ENCODE measurements around the gene DDX20.
"Not testable (repeated sequence)": the region's sequence is repeated elsewhere in the genome, so short reads cannot be mapped to it uniquely, and the experiment has no call there.

Gene DDX20

DNA sequence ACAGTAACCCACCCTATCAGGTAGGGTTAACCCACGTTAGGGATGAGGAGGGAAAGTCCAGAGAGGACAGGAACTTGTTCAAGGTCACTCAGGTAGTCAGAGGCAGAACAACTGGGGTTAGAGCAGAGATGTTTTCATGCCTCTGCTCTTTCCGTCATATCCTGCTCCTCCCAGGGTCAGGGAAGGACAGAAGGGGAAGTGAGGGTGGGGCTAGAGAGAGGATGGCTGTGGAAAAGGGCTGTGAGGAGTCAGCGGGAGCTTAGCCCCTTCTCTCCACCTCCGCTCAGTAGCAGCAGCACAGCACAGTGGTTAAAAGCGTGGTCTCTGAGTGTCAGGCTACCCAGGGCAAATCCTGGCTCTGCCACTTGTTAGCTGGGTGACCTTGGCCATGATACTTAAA is 36.5 kb downstream of the DDX20 start:
- DNase-seq (ENCODE audit: low read depth), result no peak

DNA sequence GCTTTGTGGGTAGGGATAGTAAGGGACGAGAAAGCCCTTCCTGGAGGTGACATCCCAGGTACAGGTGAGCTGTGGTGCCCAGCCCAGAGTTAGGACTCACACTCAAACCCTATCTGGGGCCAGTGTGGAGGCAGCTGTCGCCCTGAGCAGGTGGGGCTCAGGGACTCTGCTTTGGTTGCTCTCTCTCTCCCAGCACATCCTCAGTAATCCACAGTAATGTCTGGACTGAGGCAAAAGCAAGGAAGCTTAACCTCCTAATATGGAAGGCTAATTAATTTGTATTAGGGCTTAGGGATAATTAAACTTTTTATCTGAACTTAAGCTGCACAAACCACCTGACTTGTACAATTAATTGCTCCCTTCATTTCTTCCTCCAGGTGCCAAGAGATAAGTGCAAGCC is 38.2 kb downstream of the DDX20 start:
- DNase-seq (ENCODE audit: low read depth), result no peak

GRCh38 chr1:111795401-111795800 is 39.7 kb downstream of the DDX20 start:
- no peak for DNase-seq (ENCODE audit: low read depth)

DNA sequence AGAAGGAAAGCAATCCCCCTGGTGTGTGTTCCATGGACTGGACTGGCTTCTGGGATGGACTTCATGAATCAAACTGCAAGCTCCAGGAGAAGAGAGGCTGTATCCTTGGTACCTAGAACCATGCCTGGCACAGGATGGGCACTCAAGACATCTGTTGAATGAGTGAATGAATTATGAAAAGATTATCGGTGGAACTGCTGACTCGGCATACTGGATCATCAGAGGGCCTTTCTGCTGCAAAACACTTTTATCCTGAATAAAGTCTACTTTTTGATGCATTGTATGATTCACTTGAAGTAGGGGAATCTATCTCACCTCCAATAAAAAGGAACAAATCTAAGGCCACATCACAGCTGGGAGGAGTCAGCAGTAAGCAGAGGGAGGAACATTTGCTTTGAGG is 42.9 kb downstream of the DDX20 start:
- DNase-seq (ENCODE audit: low read depth), result no peak

GRCh38 chr1:111799722-111800121 is 44.0 kb downstream of the DDX20 start:
- DNase-seq (ENCODE audit: low read depth), result not testable (repeated sequence)

- DNase-seq (ENCODE audit: low read depth), result no peak
Measured at GRCh38 chr1:111801071-111801850, 45.6 kb downstream of the DDX20 start.

GRCh38 chr1:111802110-111802509 is 46.4 kb downstream of the DDX20 start:
- no peak for DNase-seq (ENCODE audit: low read depth)

DNA sequence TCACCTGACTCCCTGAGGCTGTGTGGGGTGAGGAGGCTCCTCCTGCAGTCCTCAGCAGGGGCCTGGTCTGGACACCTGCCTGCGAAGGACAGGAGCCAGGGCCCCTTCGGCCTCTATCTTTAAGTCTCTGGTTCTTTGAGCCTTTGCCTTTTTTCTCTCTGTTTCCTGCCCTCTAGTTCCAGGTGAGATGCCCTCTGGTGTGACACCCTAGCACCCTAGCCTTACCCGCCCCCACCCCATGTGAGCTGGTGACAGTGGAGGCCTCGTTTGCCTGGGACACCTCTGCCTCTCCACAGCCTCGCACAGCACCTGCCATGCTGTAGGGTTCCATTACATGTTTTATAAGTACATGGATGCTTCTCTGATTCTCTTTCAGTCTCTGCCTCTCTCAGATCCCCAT is 47.3 kb downstream of the DDX20 start:
- DNase-seq (ENCODE audit: low read depth), result no peak

DNA sequence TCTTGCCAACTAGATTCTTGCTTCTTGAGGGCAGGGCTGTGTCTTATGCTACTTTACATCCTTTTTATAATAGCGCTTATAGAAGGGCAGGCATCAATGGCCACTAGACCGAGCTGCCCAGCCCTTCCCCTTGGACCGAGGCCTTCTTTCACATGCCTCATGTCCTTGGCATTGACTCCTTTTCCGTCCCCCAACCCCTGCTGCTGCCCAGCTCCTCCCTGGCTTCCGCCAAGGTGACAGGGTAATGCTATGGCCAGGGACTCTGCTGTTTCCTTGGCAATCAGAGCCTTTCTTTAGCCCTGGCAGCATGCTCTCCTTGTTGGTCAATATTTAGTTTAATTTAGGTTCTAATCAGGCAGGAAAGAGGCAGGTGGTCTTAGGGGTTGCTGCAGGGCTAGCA is 48.2 kb downstream of the DDX20 start:
- no peak for DNase-seq (ENCODE audit: low read depth)

- no peak for DNase-seq (ENCODE audit: low read depth)
Measured at GRCh38 chr1:111804776-111805175, 49.1 kb downstream of the DDX20 start.

GRCh38 chr1:111805251-111805650 is 49.5 kb downstream of the DDX20 start:
- DNase-seq (ENCODE audit: low read depth), result no peak

- DNase-seq (ENCODE audit: low read depth), result no peak
Measured at GRCh38 chr1:111811891-111812290, 56.2 kb downstream of the DDX20 start.

DNA sequence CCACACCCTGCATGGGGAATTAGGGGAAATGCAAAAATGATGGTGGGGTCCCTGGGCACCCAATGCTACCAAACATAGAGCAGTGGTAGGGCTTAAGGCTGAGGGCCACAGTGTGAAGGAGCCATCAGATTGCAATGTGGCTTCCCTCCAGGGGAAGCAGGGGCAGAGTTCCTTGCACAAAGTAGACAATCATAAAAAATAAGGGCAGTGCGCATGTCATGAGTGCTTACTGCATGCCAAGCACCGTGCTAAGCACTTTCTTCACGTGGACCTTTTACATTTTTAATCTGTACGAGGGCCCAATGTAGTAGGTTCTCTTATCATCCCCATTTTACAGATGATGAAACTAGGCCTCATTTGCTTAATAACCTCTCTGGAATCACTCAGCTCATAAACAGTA is 56.6 kb downstream of the DDX20 start:
- no peak for DNase-seq (ENCODE audit: low read depth)

DNA sequence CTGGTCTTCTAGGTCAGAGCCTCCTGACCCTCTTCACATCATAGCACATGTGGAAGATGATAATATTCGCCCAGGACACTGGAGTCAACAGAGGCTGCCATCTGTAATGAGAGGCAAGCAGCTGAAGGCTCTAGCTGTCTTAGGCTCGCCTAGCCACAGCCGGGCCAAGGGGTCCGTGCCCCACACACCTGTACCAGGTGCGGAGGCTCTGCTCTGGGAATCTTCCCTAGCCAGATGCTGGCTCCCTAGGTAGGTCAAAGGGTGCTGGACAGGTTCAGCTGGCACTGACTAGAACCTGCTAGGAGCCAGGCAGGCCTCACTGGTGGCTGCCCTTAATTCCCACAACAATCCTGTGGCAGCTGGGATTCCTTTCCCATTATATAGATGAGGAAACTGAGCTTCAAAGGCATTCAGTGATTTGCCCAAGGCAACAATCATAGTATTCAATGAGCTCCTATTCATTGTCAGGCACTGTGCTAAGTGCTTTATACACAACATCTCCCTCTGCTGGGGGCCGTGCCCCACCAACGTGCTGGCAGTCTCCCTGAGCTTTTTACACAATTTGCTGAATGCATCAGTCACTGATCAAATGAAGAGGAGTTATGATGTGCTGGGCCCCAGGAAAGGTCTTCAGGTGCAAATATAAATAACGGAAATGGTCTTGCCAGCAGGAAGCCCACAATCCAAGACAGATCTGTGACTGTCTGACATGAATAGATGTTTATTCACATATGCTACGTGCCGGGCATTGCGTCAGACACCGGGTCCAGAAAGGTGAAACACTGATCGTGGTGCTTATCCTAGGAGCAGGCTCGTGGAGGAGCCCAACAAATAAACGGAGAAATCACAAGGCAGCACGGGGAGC is 58.0 kb downstream of the DDX20 start:
- no peak for DNase-seq (ENCODE audit: low read depth)

- DNase-seq (ENCODE audit: low read depth), result no peak
Measured at GRCh38 chr1:111814305-111814628, 58.6 kb downstream of the DDX20 start.

DNA sequence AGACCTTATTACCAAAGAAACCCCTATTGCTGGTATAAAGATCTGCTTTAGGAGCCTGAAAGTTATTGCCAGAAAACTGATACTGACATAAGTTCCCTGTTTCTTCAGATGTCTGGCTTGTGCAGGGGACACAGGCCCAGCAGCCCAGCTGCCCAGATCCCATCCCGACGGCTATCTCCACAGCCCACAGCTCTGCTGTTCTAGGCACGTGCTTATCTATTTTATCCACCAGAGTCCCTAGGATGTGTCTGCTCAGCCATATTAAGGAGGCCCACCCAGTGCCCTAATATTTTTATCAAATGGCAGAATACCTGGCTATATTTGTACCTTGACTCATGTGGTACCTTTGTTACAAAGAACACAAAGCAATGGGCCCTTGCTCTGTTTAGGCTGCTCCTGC is 58.9 kb downstream of the DDX20 start:
- no peak for DNase-seq (ENCODE audit: low read depth)

Measured in stimulated activated CD8-positive, alpha-beta memory T cell treated with anti-CD3 and anti-CD28 coated beads, Interleukin-15, amount 100 ng/mL, for 1 hour (primary cell).